ENCODE data around the gene OR52D1. TPM values are rescaled to one million over a fixed set of nuclear protein-coding genes. Genes with fewer than 3 reads are reported as not detected.

The OR52D1 gene
- total RNA-seq, 2 experiments from 2014 or later, result not detected

DNA sequence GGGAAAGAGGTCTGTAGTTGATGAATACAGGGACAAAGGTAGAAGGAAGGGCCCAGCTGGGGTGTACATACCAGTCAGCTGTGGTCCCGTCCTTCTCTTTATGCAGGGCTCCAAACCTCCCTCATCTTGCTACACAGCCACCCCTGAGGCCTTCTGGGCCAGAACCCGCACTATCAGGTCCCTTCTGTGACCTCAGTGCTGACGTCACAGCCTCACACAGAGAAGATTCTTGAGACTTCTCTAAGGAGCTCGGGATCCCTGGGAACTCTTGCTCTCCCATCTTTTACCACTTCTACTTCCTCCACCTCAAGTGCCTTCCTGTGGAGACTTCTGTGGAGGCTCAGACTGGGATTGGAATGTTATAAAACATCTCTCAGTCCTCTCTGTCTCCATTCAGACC, 21.3 kb downstream of the OR52D1 start, which contains the start of gene UBQLN3:
Gene UBQLN3 (minus strand): TSS at position 155 of the 400 bp plus-strand sequence. CDS start 399 bp downstream, outside the sequence.
- ATAC-seq (no peak), DNase-seq (no peak)
- Mint-ChIP-seq H3K27me3 (peaks cover 1% of the 10 kb centered on the region), H3K4me1 (ENCODE audit: low read depth) (no peaks in the 10 kb centered on the region), H3K4me3 (no peak within 1 kb of the TSS), H3K9me3 (no peaks in the 10 kb centered on the region), H3K27ac (no peak within 1 kb of the TSS), H3K36me3 (ENCODE audit: low read depth) (no peaks in the 10 kb centered on the region)
- intact Hi-C loops (cut with micrococcal nuclease), result no loop called here
- ChIA-PET POLR2A (no interaction called here), CTCF (no interaction called here)
- TF ChIP-seq CTCF (IDR thresholded peaks at IDR 0.05), result no peak

- CTCF ChIA-PET, result no interaction called here
- ATAC-seq, result no peak
Observed at GRCh38 chr11:5514841-5515240, 26.4 kb downstream of the OR52D1 start.

GRCh38 chr11:5516599-5516998, 28.1 kb downstream of the OR52D1 start, which contains the start of gene UBQLNL:
UBQLNL (minus strand) TSS chr11:5516699; CDS start chr11:5516441, 258 bp downstream.
- DNase-seq (no peak), ATAC-seq (no peak)
- Mint-ChIP-seq H3K4me1 (ENCODE audit: low read depth) (no peaks in the 10 kb centered on the region), H3K27ac (no peak within 1 kb of the TSS), H3K36me3 (ENCODE audit: low read depth) (no peaks in the 10 kb centered on the region), H3K27me3 (peaks cover 2% of the 10 kb centered on the region), H3K4me3 (no peak within 1 kb of the TSS), H3K9me3 (no peaks in the 10 kb centered on the region)
- intact Hi-C loops (cut with micrococcal nuclease), result no loop called here
- no peak for TF ChIP-seq CTCF (IDR thresholded peaks at IDR 0.05)
- POLR2A ChIA-PET, result no interaction called here
- CTCF ChIA-PET, result no interaction called here

More at GRCh38 chr11:5514841-5515240, 26.4 kb downstream of the OR52D1 start:
- no peak for TF ChIP-seq CTCF (IDR thresholded peaks at IDR 0.05)
- intact Hi-C loops (cut with micrococcal nuclease), result no loop called here
- DNase-seq, result no peak
- H3K4me3 Mint-ChIP-seq, result no peak overlapping the region
- no peak overlapping the region for H3K27ac Mint-ChIP-seq
- H3K27me3 Mint-ChIP-seq, result peaks cover 2% of the 10 kb centered on the region
- no peaks in the 10 kb centered on the region for H3K4me1 Mint-ChIP-seq (ENCODE audit: low read depth)
- no peaks in the 10 kb centered on the region for H3K9me3 Mint-ChIP-seq
- H3K36me3 Mint-ChIP-seq (ENCODE audit: low read depth), result no peaks in the 10 kb centered on the region
- POLR2A ChIA-PET, result no interaction called here

DNA sequence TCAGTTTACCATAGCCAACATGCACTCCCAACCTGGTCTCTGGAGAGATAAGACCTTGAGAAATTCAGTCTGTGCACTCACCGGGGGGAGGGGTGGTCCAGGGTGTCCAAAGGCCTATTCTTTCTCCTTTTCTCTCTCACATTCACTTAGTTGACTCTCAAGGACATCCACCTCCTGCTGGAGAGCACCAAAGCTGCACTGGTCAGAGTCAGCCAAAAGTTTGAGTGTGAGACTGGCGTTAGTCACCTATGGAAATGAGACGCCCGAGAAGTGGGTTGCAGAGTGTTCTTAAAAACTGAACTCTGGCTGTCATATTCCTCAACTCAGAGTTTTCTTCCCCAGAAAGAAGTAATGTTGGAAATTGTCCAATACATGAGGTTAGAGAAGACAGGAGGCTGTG, 33.1 kb downstream of the OR52D1 start:
- DNase-seq, result no peak
- Mint-ChIP-seq H3K27ac (no peak overlapping the region), H3K27me3 (no peaks in the 10 kb centered on the region), H3K9me3 (no peaks in the 10 kb centered on the region), H3K36me3 (ENCODE audit: low read depth) (no peaks in the 10 kb centered on the region), H3K4me1 (ENCODE audit: low read depth) (no peaks in the 10 kb centered on the region), H3K4me3 (no peak overlapping the region)
- no peak for ATAC-seq
- ChIA-PET CTCF (no interaction called here), POLR2A (no interaction called here)
- TF ChIP-seq CTCF (IDR thresholded peaks at IDR 0.05), result no peak
- intact Hi-C loops (cut with micrococcal nuclease), result no loop called here

GRCh38 chr11:5522308-5522707, 33.8 kb downstream of the OR52D1 start:
- Mint-ChIP-seq H3K9me3 (no peaks in the 10 kb centered on the region), H3K27ac (no peak overlapping the region), H3K4me1 (ENCODE audit: low read depth) (no peaks in the 10 kb centered on the region), H3K4me3 (no peak overlapping the region), H3K27me3 (no peaks in the 10 kb centered on the region), H3K36me3 (ENCODE audit: low read depth) (no peaks in the 10 kb centered on the region)
- POLR2A ChIA-PET, result no interaction called here
- DNase-seq (no peak), ATAC-seq (no peak)
- no peak for TF ChIP-seq CTCF (IDR thresholded peaks at IDR 0.05)
- intact Hi-C loops (cut with micrococcal nuclease), result no loop called here
- CTCF ChIA-PET, result no interaction called here

Measured in activated CD8-positive, alpha-beta T cell treated with anti-CD3 and anti-CD28 coated beads for 36 hours (primary cell).